ENCODE data around the gene MTIF2.

GRCh38 chr2:55225481-55226020 lies 43.5 kb downstream of the MTIF2 start:
- TF ChIP-seq CTCF (IDR thresholded peaks at IDR 0.05; ENCODE audit: low read length) = no peak
- TF ChIP-seq EZH2phosphoT487 (IDR thresholded peaks at IDR 0.05; ENCODE audit: low read length) = no peak
